K562 (cell line): ENCODE measurements around the gene SHC1.

ENCODE experiments used
- BACH1 ChIP-seq: fragments of 200-800 bp; sonication (Bioruptor generic); IDR thresholded peaks from 2 replicates; pipeline ENCODE4 v1.6.1; 2016; ENCODE audit warnings: missing genetic modification characterization, missing compliant biosample characterization
- CTCF ChIP-seq, 3 experiments: IDR thresholded peaks in 2 of 3; conservative IDR thresholded peaks in 1 of 3; 2 replicates each; pipeline ENCODE4 v1.5.1; 2011 to 2012; ENCODE audit warnings: low read length in 3 of 3, mild to moderate bottlenecking in 3 of 3, control low read depth in 2 of 3, improper control_type of control experiment in 1 of 3, inconsistent platforms in 1 of 3, low read depth in 1 of 3, mixed read lengths in 1 of 3, moderate library complexity in 1 of 3; ENCODE audit not compliant: insufficient read depth in 2 of 3
- EZH2 ChIP-seq: IDR thresholded peaks from 2 replicates; pipeline ENCODE4 v1.6.1; 2012; ENCODE audit warnings: low read depth, mild to moderate bottlenecking, inconsistent platforms, low read length, borderline replicate concordance
- HDAC1 ChIP-seq, 2 experiments: fragments of 450-650 bp; IDR thresholded peaks; 2 replicates each; pipeline ENCODE4 v1.6.1; 2016 to 2017; ENCODE audit warnings: inconsistent platforms in 1 of 2, mild to moderate bottlenecking in 1 of 2, moderate library complexity in 1 of 2
- HDAC6 ChIP-seq: IDR thresholded peaks from 2 replicates; pipeline ENCODE4 v1.6.1; 2012; ENCODE audit warnings: low read depth, mild to moderate bottlenecking, control low read depth, inconsistent platforms, low read length, moderate library complexity
- JUN ChIP-seq, 2 experiments: sonication (generic) in 1 of 2; formaldehyde crosslinking in 1 of 2; IDR thresholded peaks; 2 replicates each; pipeline versions ENCODE4 v1.6.1 to v1.8.0; 2012 to 2022; ENCODE audit warnings: borderline replicate concordance in 2 of 2, mild to moderate bottlenecking in 2 of 2, improper control_type of control experiment in 1 of 2, low read depth in 1 of 2, low read length in 1 of 2, missing genetic modification reagents in 1 of 2
- RAD21 ChIP-seq, 2 experiments: fragments of 250-450 bp in 1 of 2; fragments of 450-650 bp in 1 of 2; sonication (Bioruptor Pico) in 1 of 2; formaldehyde crosslinking in 1 of 2; IDR thresholded peaks in 1 of 2; conservative IDR thresholded peaks in 1 of 2; 2 replicates each; pipeline versions ENCODE4 v1.4.0 to v1.8.0; 2020 to 2022; ENCODE audit warnings: mild to moderate bottlenecking in 2 of 2, moderate library complexity in 1 of 2
- TARDBP ChIP-seq: fragments of 450-650 bp; IDR thresholded peaks from 2 replicates; pipeline ENCODE4 v1.6.1; 2016
- TFAM ChIP-seq: fragments of 250-450 bp; sonication (Bioruptor Pico); conservative IDR thresholded peaks from 2 replicates; pipeline ENCODE4 v1.5.0; 2021; ENCODE audit warnings: mild to moderate bottlenecking, moderate library complexity
- TF ChIP-seq, protein P1 (sequence below): fragments of 250-450 bp; sonication (Bioruptor Pico); IDR thresholded peaks from 2 replicates; pipeline ENCODE4 v1.4.0; 2020; ENCODE audit warnings: mild to moderate bottlenecking, moderate library complexity

- TF ChIP-seq TFAM (CRISPR knock-in tag) (no peak), HDAC6 (no peak), JUN (IDR thresholded peaks at IDR 0.05; ENCODE audit: borderline replicate concordance, low read depth, low read length) (no peak), JUN (CRISPR knock-in tag; IDR thresholded peaks at IDR 0.05; ENCODE audit: borderline replicate concordance) (no peak), HDAC1 (IDR thresholded peaks at IDR 0.05) (no peak), TARDBP (no peak), RAD21 (CRISPR knock-in tag; conservative IDR thresholded peaks at IDR 0.05 in 1 of 2, IDR thresholded peaks at IDR 0.05 in 1 of 2) (no peak), CTCF (IDR thresholded peaks at IDR 0.05 in 2 of 3, conservative IDR thresholded peaks at IDR 0.05 in 1 of 3; ENCODE audit: insufficient read depth in 2 of 3, low read depth in 1 of 3, low read length in 3 of 3) (no peak), BACH1 (no peak), EZH2 (no peak)
- TF ChIP-seq, protein P1, sequence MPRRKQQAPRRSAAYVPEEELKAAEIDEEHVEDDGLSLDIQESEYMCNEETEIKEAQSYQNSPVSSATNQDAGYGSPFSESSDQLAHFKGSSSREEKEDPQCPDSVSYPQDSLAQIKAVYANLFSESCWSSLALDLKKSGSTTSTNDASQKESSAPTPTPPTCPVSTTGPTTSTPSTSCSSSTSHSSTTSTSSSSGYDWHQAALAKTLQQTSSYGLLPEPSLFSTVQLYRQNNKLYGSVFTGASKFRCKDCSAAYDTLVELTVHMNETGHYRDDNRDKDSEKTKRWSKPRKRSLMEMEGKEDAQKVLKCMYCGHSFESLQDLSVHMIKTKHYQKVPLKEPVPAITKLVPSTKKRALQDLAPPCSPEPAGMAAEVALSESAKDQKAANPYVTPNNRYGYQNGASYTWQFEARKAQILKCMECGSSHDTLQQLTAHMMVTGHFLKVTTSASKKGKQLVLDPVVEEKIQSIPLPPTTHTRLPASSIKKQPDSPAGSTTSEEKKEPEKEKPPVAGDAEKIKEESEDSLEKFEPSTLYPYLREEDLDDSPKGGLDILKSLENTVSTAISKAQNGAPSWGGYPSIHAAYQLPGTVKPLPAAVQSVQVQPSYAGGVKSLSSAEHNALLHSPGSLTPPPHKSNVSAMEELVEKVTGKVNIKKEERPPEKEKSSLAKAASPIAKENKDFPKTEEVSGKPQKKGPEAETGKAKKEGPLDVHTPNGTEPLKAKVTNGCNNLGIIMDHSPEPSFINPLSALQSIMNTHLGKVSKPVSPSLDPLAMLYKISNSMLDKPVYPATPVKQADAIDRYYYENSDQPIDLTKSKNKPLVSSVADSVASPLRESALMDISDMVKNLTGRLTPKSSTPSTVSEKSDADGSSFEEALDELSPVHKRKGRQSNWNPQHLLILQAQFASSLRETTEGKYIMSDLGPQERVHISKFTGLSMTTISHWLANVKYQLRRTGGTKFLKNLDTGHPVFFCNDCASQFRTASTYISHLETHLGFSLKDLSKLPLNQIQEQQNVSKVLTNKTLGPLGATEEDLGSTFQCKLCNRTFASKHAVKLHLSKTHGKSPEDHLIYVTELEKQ, result no peak
Observed at GRCh38 chr1:154957091-154957657, 13.4 kb downstream of the SHC1 start.
